CD4-positive, alpha-beta T cell (primary cell): Measurements from ENCODE around the gene GDNF. TPM values are rescaled to one million over a fixed set of nuclear protein-coding genes. Genes with fewer than 3 reads are reported as not detected.
"Not testable (repeated sequence)": the region's sequence is repeated elsewhere in the genome, so short reads cannot be mapped to it uniquely, and the experiment has no call there.

Source experiments
- ATAC-seq: fragments of 200-7000 bp; cut with Tn5 transposase; one replicate; pipeline ENCODE4 v1.10.0; 2022; ENCODE audit warnings: mild to moderate bottlenecking; ENCODE audit not compliant: poor library complexity
- CTCF ChIA-PET: fragments of 350-600 bp; sonication (Branson Sonifier 250); formaldehyde crosslinking; loops from one replicate; lab custom pipeline; 2021; ENCODE audit warnings: antibody characterized with exemption, inconsistent platforms; lab: Charles Lee
- POLR2A ChIA-PET: fragments of 350-600 bp; sonication (Branson Sonifier 250); formaldehyde crosslinking; loops from one replicate; lab custom pipeline; 2021; ENCODE audit warnings: antibody characterized with exemption, inconsistent platforms; lab: Charles Lee
- DNase-seq, 14 experiments: peaks; one replicate each; pipeline ENCODE4 v3.0.0-alpha.2; 2013 to 2020; ENCODE audit warnings: mixed read lengths in 2 of 14
- H3K27ac ChIP-seq, 2 donors: one replicate each; pipeline versions ENCODE4 v1.5.1 to v1.7.0; 2013; ENCODE audit warnings: low read length in 2 of 2, low read depth in 1 of 2, mild to moderate bottlenecking in 1 of 2
- H3K27me3 ChIP-seq, 2 experiments: 1 replicate in 1 of 2; 2 replicates in 1 of 2; pipeline versions ENCODE4 v1.6.1 to v1.7.0; 2013; ENCODE audit warnings: low read length in 2 of 2, control low read depth in 1 of 2, mild to moderate bottlenecking in 1 of 2, moderate library complexity in 1 of 2; ENCODE audit not compliant: insufficient read depth in 2 of 2, control insufficient read depth in 1 of 2
- H3K36me3 ChIP-seq: one replicate; pipeline ENCODE4 v1.6.1; 2013; ENCODE audit warnings: low read length, control low read depth; ENCODE audit not compliant: insufficient read depth
- H3K4me1 ChIP-seq: one replicate; pipeline ENCODE4 v1.6.1; 2013; ENCODE audit warnings: low read length, control low read depth; ENCODE audit not compliant: insufficient read depth
- H3K4me3 ChIP-seq: one replicate; pipeline ENCODE4 v1.5.1; 2013; ENCODE audit warnings: mild to moderate bottlenecking, low read length, moderate library complexity
- H3K9me3 ChIP-seq, 2 experiments: 1 replicate in 1 of 2; 2 replicates in 1 of 2; pipeline versions ENCODE4 v1.6.1 to v1.7.0; 2013; ENCODE audit warnings: low read length in 2 of 2, mild to moderate bottlenecking in 2 of 2, control low read depth in 1 of 2, moderate library complexity in 1 of 2; ENCODE audit not compliant: control insufficient read depth in 1 of 2, insufficient read depth in 1 of 2
- H3K27ac Mint-ChIP-seq: one replicate; pipeline ENCODE4 v1.8.0; 2020; ENCODE audit warnings: mixed read lengths
- H3K27me3 Mint-ChIP-seq: one replicate; pipeline ENCODE4 v1.8.0; 2021; ENCODE audit warnings: mixed read lengths
- H3K36me3 Mint-ChIP-seq: one replicate; pipeline ENCODE4 v1.8.0; 2021; ENCODE audit warnings: low read depth, mixed read lengths
- H3K4me1 Mint-ChIP-seq: one replicate; pipeline ENCODE4 v1.8.0; 2021; ENCODE audit warnings: low read depth, mixed read lengths
- H3K4me3 Mint-ChIP-seq: one replicate; pipeline ENCODE4 v1.8.0; 2020; ENCODE audit warnings: mild to moderate bottlenecking, mixed read lengths
- H3K9me3 Mint-ChIP-seq: one replicate; pipeline ENCODE4 v1.8.0; 2020; ENCODE audit warnings: mixed read lengths
- CTCF ChIP-seq: fragments of 200-600 bp; IDR thresholded peaks from one replicate; pipeline ENCODE4 v1.8.0; 2022; ENCODE audit warnings: antibody characterized with exemption, mild to moderate bottlenecking
- intact Hi-C, 2 experiments: fragments of 100-400 bp; cut with DNase I in 1 of 2; cut with micrococcal nuclease in 1 of 2; formaldehyde crosslinking; loops; one replicate each; pipeline versions ENCODE4 v1.15.1 to v1.9.0; 2023 to 2025; cut with DNase I, micrococcal nuclease
- total RNA-seq, 174 experiments: library from RNA in 2 of 174; stranded (reverse) in 2 of 174; gene quantifications; one replicate each; pipeline ENCODE4 v1.2.3 and lab custom pipeline; 2021 to 2026

The GDNF gene
- total RNA-seq, 2 experiments from 2014 or later: not detected

DNA sequence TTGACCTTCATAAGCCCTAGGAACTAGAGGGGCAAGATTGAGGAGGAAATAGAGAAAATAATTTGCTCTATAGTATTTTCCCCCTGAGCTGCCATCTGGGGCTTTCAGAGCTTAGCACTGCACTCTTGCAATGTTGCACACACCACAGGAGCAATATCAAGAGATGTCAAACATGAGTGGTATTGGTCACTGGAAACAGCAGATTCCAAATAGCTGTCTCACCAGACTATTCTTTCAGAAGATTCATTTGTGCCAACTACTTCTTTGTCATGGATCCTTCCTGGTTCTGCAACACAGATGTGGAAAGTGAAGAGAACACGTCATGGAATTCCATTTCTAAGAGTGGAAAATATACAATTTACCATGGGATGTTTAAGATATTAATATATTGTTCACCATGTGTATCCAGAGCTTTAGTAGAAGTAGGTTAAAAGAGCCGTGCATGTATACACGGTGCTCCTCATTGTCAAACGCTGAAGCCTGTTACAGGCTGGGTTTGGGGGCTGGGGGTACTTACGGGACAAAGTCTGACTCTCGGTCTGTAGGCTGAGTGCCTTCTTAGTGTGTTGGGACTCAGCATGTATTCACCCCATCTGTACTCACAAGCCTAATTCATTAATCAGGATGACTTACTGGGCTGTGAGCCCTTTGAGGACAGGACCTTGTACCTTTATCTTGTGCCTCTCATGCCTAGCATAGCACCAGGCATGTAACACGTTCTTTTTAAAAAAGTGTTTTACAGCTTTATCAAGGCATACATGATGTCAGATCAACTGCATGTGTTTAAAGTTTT is 31.4 kb upstream of the GDNF start:
- no peak for TF ChIP-seq CTCF
- peaks cover 19% of the 10 kb centered on the region for H3K27me3 Mint-ChIP-seq
- ATAC-seq: no peak
- H3K9me3 Mint-ChIP-seq: no peaks in the 10 kb centered on the region
- Histone ChIP-seq H3K9me3 (peaks cover 0 to 7% of the 10 kb centered on the region in 2 experiments), H3K4me3 (no peak overlapping the region), H3K4me1 (no peaks in the 10 kb centered on the region), H3K36me3 (no peaks in the 10 kb centered on the region), H3K27ac (no peak overlapping the region), H3K27me3 (peaks cover 0 to 2% of the 10 kb centered on the region in 2 experiments)
- no peaks in the 10 kb centered on the region for H3K36me3 Mint-ChIP-seq
- no peak overlapping the region for H3K27ac Mint-ChIP-seq
- intact Hi-C loops: no loop called here
- DNase-seq: no peak
- POLR2A ChIA-PET: no interaction called here
- CTCF ChIA-PET: no interaction called here
- H3K4me1 Mint-ChIP-seq: no peaks in the 10 kb centered on the region
- H3K4me3 Mint-ChIP-seq: no peak overlapping the region

- ChIA-PET POLR2A (no interaction called here), CTCF (no interaction called here)
- H3K4me3 Mint-ChIP-seq: no peak overlapping the region
- no peak overlapping the region for H3K4me3 ChIP-seq
- peaks cover 0 to 7% of the 10 kb centered on the region in 2 experiments for H3K9me3 ChIP-seq
- DNase-seq: no peak
- H3K9me3 Mint-ChIP-seq: no peaks in the 10 kb centered on the region
- no peaks in the 10 kb centered on the region for H3K36me3 Mint-ChIP-seq
- no peaks in the 10 kb centered on the region for H3K27me3 ChIP-seq
- H3K36me3 ChIP-seq: no peaks in the 10 kb centered on the region
- no peak for ATAC-seq
- intact Hi-C loops: no loop called here
- no peak overlapping the region for H3K27ac ChIP-seq
- no peaks in the 10 kb centered on the region for H3K4me1 ChIP-seq
- no peak overlapping the region for H3K27ac Mint-ChIP-seq
- no peak for TF ChIP-seq CTCF
- H3K4me1 Mint-ChIP-seq: no peaks in the 10 kb centered on the region
- H3K27me3 Mint-ChIP-seq: peaks cover 33% of the 10 kb centered on the region
These were observed 29.4 kb upstream of the GDNF start for GRCh38 chr5:37869216-37869615.

- Mint-ChIP-seq H3K4me1 (no peaks in the 10 kb centered on the region), H3K27me3 (peaks cover 29% of the 10 kb centered on the region), H3K36me3 (no peaks in the 10 kb centered on the region), H3K4me3 (no peak overlapping the region), H3K9me3 (no peaks in the 10 kb centered on the region), H3K27ac (no peak overlapping the region)
- Histone ChIP-seq H3K4me1 (no peaks in the 10 kb centered on the region), H3K9me3 (peaks cover 0 to 7% of the 10 kb centered on the region in 2 experiments), H3K27me3 (no peaks in the 10 kb centered on the region), H3K36me3 (no peaks in the 10 kb centered on the region), H3K4me3 (no peak overlapping the region), H3K27ac (no peak overlapping the region)
- POLR2A ChIA-PET: no interaction called here
- CTCF ChIA-PET: no interaction called here
- no peak for DNase-seq
- ATAC-seq: no peak
- intact Hi-C loops: no loop called here
- TF ChIP-seq CTCF: no peak
These were observed 27.8 kb upstream of the GDNF start for GRCh38 chr5:37867654-37868053.

GRCh38 chr5:37862907-37863306 is 23.1 kb upstream of the GDNF start:
- H3K36me3 ChIP-seq, H3K4me3 Mint-ChIP-seq, H3K9me3 Mint-ChIP-seq, DNase-seq, intact Hi-C loops, POLR2A ChIA-PET, H3K27ac Mint-ChIP-seq, H3K27ac ChIP-seq, CTCF ChIA-PET, H3K4me3 ChIP-seq, H3K4me1 ChIP-seq, H3K27me3 ChIP-seq, H3K4me1 Mint-ChIP-seq, H3K9me3 ChIP-seq, ATAC-seq, H3K36me3 Mint-ChIP-seq: not testable (repeated sequence)
- H3K27me3 Mint-ChIP-seq: peaks cover 16% of the 10 kb centered on the region
